ENCODE data around the gene SLU7. TPM values are rescaled to one million over a fixed set of nuclear protein-coding genes. Genes with fewer than 3 reads are reported as not detected.

SLU7 gene
- 43.5 to 66.4 TPM (median 47.9 TPM) in 5 replicates for total RNA-seq (2022; extraction: Qiagen RNA extraction; ENCODE audit: low read depth)

GRCh38 chr5:160418561-160419457 is at the start of gene SLU7:
Gene SLU7, minus strand, starts transcription at chr5:160419081. Its CDS starts 3,787 bp downstream, at chr5:160415294.

GRCh38 chr5:160421625-160422258 is 2.9 kb upstream of the SLU7 start, which contains the start of gene PTTG1:
Gene PTTG1, plus strand, starts transcription at chr5:160421855. Its CDS starts 458 bp downstream, at chr5:160422313.

GRCh38 chr5:160399402-160400353 is 19.2 kb downstream of the SLU7 start, which contains the start of gene FAM200C:
Gene FAM200C, minus strand, starts transcription at chr5:160400054. Its CDS starts 4,564 bp downstream, at chr5:160395490.

GRCh38 chr5:160369990-160370712 is 48.7 kb downstream of the SLU7 start, which contains the start of gene C1QTNF2:
Gene C1QTNF2, minus strand, starts transcription at chr5:160370626. Its CDS starts 15,615 bp downstream, at chr5:160355011.

Other genes with a start within 250 kb of the SLU7 start
- gene FABP6, start 189.6 kb downstream of the SLU7 start, total RNA-seq (2022; extraction: Qiagen RNA extraction; ENCODE audit: low read depth) = 0.87 to 1.6 TPM (median 1.5 TPM) in 5 replicates
- 10.8 to 13.7 TPM (median 12.8 TPM) in 5 replicates for gene CCNJL, start 106.5 kb downstream of the SLU7 start, total RNA-seq (2022; extraction: Qiagen RNA extraction; ENCODE audit: low read depth)
- gene C1QTNF2, start 48.5 kb downstream of the SLU7 start, total RNA-seq (2022; extraction: Qiagen RNA extraction; ENCODE audit: low read depth) = 0.10 to 0.13 TPM (median 0.11 TPM) in 3 of 5 replicates, not detected in the others
- gene FAM200C, start 19.0 kb downstream of the SLU7 start, total RNA-seq (2022; extraction: Qiagen RNA extraction; ENCODE audit: low read depth) = 1.0 to 2.2 TPM (median 2.0 TPM) in 5 replicates
- 204 to 310 TPM (median 215 TPM) in 5 replicates for gene PTTG1, start 2.8 kb upstream of the SLU7 start, total RNA-seq (2022; extraction: Qiagen RNA extraction; ENCODE audit: low read depth)

Data from A549 treated with RU486 at 1 μM for 4 hours (cell line).